GM19324 (cell line): ENCODE data around the gene ZBTB43.

Experiments
- ATAC-seq: cut with Tn5 transposase; IDR thresholded peaks from one replicate; pipeline ENCODE4 v1.9.1; 2021; ENCODE audit warnings: mild to moderate bottlenecking, moderate library complexity; ENCODE audit not compliant: unreplicated experiment, low FRiP score

Gene ZBTB43

DNA sequence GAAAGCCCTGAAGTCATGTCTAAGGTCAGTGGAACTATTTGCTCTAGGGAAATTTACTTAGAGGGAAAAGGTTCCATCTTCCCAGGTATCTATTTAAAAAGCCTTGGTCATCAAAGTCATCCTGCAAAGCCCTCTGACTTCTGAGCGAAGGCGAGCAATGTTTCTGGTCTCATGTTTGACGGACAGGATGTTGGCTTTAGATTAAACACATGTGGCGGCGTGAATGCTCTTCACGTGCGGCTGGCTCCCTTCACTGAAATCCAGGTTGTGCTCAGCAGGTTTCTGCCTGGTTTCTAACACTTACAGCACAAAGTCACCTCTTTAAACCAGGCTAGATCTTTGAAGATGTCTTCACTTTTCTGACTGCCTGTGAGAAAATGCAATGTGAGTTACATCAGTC, 49.9 kb downstream of the ZBTB43 start:
- ATAC-seq, result no peak

DNA sequence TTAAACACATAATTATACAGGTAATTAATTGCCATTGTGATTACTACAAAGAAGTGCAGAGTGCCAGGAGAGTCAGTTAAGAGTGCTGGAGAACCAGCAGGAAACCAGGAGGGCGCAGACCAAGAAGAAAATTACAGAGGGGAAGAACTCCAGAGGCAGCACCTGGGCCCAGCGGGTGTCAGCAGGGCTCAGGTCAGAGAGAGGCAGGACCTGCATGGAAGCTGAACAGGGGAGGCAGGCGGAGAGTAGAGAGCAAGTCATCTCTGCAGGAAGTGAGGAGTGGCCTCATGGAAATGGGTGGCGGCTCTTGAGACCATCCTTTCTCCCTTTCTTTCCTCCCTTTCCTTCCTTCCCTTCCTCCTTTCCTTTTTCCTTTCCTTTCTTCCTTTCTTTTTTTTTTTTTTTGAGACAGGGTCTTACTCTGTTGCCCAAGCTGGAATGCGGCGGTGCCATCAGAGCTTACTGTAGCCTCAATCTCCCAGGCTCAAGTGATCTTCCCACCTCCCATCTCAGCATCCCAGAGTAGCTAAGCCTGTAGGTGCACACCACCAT, 51.6 kb downstream of the ZBTB43 start:
- no peak for ATAC-seq

DNA sequence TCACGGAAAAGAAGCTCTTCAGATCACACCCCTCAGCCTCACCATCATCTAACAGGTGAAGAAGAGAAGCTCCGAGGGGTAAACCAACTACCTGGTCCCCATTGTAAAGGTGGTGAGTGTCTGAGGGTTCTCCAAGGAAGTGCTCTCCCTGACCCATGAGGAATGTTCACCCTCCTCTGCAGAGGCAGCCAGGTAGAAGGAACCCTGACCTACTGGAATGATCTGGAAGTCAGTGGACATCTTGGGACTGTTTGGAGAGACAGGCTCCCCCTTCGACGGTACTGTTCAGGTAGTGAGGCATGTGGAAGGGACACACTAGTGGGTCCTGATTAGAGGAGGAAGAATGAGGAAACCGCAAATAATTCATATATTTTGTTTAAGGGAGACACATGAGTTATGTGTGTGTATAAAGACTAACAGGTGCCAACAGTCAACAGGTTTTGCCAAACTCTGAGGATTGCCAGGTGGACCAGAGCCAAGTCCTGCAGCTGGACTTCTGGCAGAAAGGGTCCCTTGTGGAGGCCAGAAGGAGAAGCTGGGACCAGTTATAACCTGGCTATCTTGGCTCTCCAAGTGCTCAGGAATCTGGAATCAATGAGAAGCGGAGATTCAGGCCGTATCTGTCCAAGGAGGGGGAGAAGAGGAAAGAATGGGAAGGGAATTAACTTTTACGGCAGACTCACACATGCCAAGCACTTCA, 52.6 kb downstream of the ZBTB43 start:
- no peak for ATAC-seq

GRCh38 chr9:126859111-126859510, 54.3 kb downstream of the ZBTB43 start:
- ATAC-seq, result no peak

DNA sequence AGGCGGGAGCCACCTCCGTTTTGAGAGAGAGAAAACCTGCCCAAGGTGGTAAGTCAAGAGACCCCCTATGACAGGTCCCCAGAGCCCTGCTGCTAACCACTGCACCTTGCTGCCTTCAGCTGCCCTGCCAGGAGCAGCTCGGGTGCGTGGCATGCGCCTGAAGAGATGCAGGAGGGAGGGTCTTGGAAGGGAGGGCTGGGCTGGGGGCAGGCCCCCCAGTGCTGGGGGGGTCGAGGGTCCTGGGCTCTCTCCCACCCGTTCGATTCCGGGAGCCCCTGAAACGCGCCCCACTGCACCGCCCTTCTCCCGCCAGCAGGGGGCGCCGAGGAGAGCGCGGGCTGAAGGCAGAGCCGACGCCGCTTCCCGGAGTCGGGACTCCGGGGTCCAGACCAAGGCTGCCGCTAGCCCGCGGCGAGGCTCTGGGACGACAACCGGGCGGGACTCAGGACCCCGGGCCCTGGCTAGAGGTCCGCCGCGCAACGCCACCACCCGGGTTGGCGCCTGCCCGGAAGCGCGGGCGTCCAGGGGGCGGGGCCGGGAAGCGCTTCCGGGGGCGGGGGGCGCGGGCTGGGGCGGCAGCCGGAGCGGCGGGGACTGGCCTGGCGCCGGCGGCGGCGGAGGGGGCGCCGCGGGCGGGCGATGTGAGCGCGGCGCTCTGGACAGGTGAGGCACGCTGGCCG, 55.4 kb downstream of the ZBTB43 start, which contains the start of gene ZBTB34:
Gene ZBTB34, plus strand, starts transcription at position 563 of the 680 bp plus-strand sequence. CDS start 18,761 bp downstream, outside the sequence.
- ATAC-seq, result peak; percentile 70

DNA sequence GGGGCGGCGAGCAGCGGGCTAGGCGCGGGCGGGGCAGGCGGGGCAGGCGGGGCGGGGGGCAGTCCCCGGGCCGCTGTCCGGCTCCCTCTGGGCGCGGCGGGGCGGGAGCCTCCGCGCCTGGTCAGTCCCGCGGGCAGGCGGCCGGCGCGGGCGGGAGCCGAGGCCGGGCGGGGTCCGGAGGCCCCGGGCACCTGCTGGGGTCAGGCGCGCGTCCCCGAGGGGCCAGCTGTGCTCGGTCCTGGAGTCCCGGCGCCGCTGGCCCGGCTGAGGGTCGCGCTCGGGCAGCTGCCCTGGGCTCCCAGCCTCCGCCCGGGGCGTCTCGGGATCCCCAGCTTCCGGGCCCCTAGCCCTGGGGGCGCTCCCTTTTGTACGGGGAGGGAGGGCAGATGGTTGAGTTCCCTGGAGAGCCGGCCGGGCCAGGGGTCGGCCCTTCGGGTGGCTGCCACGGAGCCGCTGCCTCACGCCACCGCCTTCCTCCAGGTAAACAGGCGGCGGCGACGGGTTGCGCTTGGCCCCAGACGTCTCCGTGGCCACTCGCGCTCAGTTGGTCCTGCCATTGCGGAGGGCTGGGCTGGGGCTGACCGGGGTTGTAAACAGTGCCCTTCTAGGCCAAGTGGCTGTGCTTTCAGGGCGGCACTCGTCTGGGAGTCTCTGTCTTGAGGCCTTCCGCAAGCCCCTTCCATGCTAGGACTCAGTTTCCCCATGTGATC, 56.1 kb downstream of the ZBTB43 start:
- peak; percentile 37 for ATAC-seq

DNA sequence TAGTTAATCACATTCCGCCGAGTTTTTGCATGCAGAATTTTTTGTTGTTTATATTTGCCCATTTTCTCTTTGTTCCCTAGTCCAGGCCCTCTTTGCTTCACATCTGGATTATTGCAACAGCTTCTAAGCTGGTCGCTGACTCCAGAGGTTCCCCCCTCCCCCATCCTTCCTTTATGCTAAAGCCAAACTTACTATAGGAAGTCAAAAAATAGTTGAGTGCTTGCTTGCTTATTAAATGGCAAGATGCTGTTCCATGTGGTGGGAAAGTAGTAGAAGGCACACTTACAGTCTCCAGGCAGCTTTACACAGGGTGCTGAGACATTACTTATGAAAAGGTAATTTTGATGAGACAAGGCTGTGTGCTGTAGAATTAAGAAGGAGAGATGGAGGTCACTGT, 56.9 kb downstream of the ZBTB43 start:
- no peak for ATAC-seq

DNA sequence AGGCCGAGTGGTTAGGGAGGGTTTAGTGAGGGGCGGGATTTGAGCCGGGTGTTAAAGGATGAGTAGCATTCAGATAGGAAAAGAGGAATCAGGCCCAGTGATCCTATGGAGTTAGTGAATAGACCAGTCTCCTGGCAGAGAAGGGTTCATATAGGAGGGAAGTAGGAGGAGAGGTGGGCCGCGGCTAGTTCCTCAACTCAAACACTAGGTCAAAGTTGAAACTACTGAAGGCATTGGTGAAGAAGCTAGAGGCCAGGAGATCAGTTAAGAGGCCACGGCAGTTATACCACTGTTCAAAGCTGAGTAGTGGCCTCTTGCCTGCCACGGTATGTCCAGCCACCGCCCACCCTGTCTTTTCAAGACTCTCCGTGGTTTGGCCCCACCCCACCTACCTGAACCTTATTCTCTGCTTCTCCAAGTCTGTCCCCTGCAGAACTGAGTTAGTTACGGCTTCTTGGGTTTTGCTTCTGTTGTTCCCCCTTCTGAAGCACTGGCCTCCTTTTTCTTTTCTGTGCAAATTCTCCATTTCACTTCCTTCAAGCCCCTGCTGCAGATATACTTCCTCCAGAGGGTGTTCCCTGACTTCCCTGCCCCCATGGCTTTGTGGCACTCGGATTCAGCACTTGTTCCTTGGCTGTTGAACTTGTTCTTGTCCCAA, 57.4 kb downstream of the ZBTB43 start:
- ATAC-seq, result no peak

DNA sequence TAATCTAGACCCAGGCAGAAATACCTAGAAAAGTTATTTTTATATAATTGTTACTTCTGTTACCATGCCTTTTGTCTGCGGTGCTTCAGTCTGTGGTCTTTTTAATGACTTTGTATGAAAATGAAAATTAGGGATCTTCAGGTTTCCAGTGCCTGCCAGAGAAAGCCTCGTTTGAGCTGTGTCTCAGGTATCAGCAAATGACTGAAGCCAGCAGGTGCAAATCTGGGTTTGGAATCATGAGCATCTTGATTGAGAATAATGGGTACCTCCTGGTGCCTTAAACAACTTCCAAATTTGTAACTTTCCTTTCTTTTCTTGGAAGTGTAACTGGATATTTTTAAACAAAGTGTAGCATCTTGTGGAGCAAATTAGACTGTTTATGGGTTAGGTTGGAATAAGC, 59.9 kb downstream of the ZBTB43 start:
- no peak for ATAC-seq

GRCh38 chr9:126869368-126869767, 64.5 kb downstream of the ZBTB43 start:
- ATAC-seq, result no peak

- no peak for ATAC-seq
Observed at GRCh38 chr9:126872516-126872915, 67.7 kb downstream of the ZBTB43 start.

GRCh38 chr9:126874546-126875314, 69.9 kb downstream of the ZBTB43 start:
- ATAC-seq, result no peak

GRCh38 chr9:126875756-126876510, 71.1 kb downstream of the ZBTB43 start:
- ATAC-seq, result no peak

DNA sequence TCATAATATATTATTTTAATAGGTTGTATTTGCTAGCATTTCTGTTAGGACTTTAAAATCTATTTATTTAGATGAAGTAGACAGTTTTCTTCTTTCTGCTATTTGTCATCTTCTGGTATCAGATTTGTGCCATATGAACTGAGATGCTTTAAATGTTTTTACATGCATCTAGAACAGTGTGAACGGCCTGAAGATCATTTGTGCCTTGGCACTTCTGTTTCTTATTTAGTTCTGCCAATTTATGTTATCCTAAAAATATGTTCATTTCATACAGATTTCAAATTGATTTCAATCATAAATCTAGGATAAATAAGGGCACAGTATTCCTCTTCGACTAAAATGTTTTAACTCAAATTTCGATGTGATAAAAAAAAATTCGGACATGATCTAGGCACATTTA, 71.7 kb downstream of the ZBTB43 start:
- ATAC-seq, result no peak

GRCh38 chr9:126877418-126877817, 72.6 kb downstream of the ZBTB43 start:
- ATAC-seq, result no peak

DNA sequence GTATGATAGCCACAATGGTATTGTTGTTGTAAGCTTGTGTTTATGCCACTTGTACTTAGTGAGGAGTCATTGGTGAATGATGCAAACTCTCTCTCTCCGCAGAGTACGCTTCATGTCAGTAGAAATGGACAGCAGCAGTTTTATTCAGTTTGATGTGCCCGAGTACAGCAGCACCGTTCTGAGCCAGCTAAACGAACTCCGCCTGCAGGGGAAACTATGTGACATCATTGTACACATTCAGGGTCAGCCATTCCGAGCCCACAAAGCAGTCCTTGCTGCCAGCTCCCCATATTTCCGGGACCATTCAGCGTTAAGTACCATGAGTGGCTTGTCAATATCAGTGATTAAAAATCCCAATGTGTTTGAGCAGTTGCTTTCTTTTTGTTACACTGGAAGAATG, 74.4 kb downstream of the ZBTB43 start:
- ATAC-seq, result no peak

DNA sequence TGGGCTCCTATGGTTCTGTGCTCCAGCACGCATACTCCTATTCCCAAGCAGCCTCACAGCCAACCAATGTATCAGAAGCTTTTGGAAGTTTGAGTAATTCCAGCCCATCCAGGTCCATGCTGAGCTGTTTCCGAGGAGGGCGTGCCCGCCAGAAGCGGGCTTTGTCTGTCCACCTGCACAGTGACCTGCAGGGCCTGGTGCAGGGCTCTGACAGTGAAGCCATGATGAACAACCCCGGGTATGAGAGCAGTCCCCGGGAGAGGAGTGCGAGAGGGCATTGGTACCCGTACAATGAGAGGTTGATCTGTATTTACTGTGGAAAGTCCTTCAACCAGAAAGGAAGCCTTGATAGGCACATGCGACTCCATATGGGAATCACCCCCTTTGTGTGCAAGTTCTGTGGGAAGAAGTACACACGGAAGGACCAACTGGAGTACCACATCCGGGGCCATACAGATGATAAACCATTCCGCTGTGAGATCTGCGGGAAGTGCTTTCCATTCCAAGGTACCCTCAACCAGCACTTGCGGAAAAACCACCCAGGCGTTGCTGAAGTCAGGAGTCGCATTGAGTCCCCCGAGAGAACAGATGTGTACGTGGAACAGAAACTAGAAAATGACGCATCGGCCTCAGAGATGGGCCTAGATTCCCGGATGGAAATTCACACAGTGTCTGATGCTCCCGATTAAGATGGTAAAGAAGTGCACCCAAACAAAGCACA, 75.5 kb downstream of the ZBTB43 start:
- ATAC-seq, result no peak

GRCh38 chr9:126880947-126881332, 76.1 kb downstream of the ZBTB43 start:
- ATAC-seq, result no peak

DNA sequence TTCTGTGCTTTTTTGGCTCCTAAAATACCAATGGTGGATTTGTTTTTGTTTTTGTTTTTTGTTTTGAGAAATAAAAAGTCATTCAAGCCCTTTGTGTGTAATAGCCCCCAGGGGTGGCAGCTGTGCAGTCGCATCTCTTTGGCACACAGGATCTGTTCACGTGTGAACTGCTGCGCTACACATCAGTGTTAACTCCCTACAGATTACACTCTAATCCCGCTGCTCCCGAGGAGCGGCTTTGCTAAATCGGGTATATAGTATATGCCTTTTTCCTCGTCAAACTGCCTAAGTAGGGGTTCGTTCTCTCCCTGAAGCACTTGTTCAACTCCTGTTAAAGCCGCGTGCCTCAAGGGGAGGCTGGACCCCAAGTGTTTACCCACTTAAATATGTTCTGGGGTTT, 77.9 kb downstream of the ZBTB43 start:
- ATAC-seq, result no peak
